Activated gamma-delta T cell treated with anti-CD3 and anti-CD28 coated beads, Interleukin-2, amount 50 U/mL, for 16 hours (primary cell): ENCODE data around the gene TMEM141.
A peak's percentile ranks its signal among the peaks of the same experiment; 100 is the strongest.
"Not testable (repeated sequence)": the region's sequence is repeated elsewhere in the genome, so short reads cannot be mapped to it uniquely, and the experiment has no call there.

Experiments
- DNase-seq: peaks from one replicate; pipeline ENCODE4 v3.0.0-alpha.2; 2020; ENCODE audit warnings: low read depth

TMEM141 gene

GRCh38 chr9:136833381-136834048, 42.4 kb downstream of the TMEM141 start:
- not testable (repeated sequence) for DNase-seq

GRCh38 chr9:136835162-136835931, 44.2 kb downstream of the TMEM141 start:
- DNase-seq, result no peak

- DNase-seq, result no peak
Observed at GRCh38 chr9:136835932-136836904, 45.1 kb downstream of the TMEM141 start.

- no peak for DNase-seq
Observed at GRCh38 chr9:136837146-136837855, 46.2 kb downstream of the TMEM141 start.

GRCh38 chr9:136837856-136838277, 46.7 kb downstream of the TMEM141 start:
- not testable (repeated sequence) for DNase-seq

GRCh38 chr9:136838314-136839228, 47.4 kb downstream of the TMEM141 start:
- DNase-seq, result no peak

- no peak for DNase-seq
Observed at GRCh38 chr9:136839229-136840139, 48.3 kb downstream of the TMEM141 start.

- DNase-seq, result no peak
Observed at GRCh38 chr9:136840140-136840876, 49.2 kb downstream of the TMEM141 start.

GRCh38 chr9:136840877-136841645, 49.9 kb downstream of the TMEM141 start:
- no peak for DNase-seq

GRCh38 chr9:136841646-136842379, 50.7 kb downstream of the TMEM141 start:
- not testable (repeated sequence) for DNase-seq

- DNase-seq, result peak; percentile 59
Observed at GRCh38 chr9:136842380-136842948, 51.3 kb downstream of the TMEM141 start, which contains the start of gene AJM1. AJM1 (plus strand) TSS chr9:136842478; CDS start chr9:136844415, 1,937 bp downstream.
